Activated CD4-positive, alpha-beta T cell treated with anti-CD3 and anti-CD28 coated beads, Interleukin-2, Interleukin-4, amounts not matched to agents 100 ng/mL and 50 ng/mL, durations not matched to agents 16 hours and 8 hours (primary cell): ENCODE results near the gene TRNP1.

Experiments used
- DNase-seq: peaks from one replicate; pipeline ENCODE4 v3.0.0-alpha.2; 2020; ENCODE audit warnings: low spot score

The TRNP1 gene

GRCh38 chr1:27001570-27002360 lies 8.3 kb downstream of the TRNP1 start:
- no peak for DNase-seq

- DNase-seq, result no peak
Measured at GRCh38 chr1:27003745-27004470, 10.4 kb downstream of the TRNP1 start.

- DNase-seq, result no peak
Measured at GRCh38 chr1:27004471-27005165, 11.1 kb downstream of the TRNP1 start.

- no peak for DNase-seq
Measured at GRCh38 chr1:27005166-27005530, 11.7 kb downstream of the TRNP1 start.

GRCh38 chr1:27005648-27006496 lies 12.4 kb downstream of the TRNP1 start:
- DNase-seq, result no peak

- DNase-seq, result no peak
Measured at GRCh38 chr1:27006683-27007082, 13.2 kb downstream of the TRNP1 start.

- no peak for DNase-seq
Measured at GRCh38 chr1:27007909-27008582, 14.6 kb downstream of the TRNP1 start.

- DNase-seq, result no peak
Measured at GRCh38 chr1:27009601-27010197, 16.2 kb downstream of the TRNP1 start.

GRCh38 chr1:27010226-27010994 lies 16.9 kb downstream of the TRNP1 start:
- DNase-seq, result no peak

GRCh38 chr1:27011058-27011764 lies 17.7 kb downstream of the TRNP1 start:
- no peak for DNase-seq

- DNase-seq, result no peak
Measured at GRCh38 chr1:27011976-27012563, 18.6 kb downstream of the TRNP1 start.

GRCh38 chr1:27015260-27015659 lies 21.8 kb downstream of the TRNP1 start:
- DNase-seq, result no peak

GRCh38 chr1:27016376-27016775 lies 22.9 kb downstream of the TRNP1 start:
- DNase-seq, result no peak

GRCh38 chr1:27017207-27017606 lies 23.7 kb downstream of the TRNP1 start:
- DNase-seq, result no peak

- DNase-seq, result no peak
Measured at GRCh38 chr1:27018316-27018715, 24.8 kb downstream of the TRNP1 start.

GRCh38 chr1:27021354-27022031 lies 28.0 kb downstream of the TRNP1 start:
- no peak for DNase-seq

GRCh38 chr1:27025718-27026117 lies 32.2 kb downstream of the TRNP1 start:
- no peak for DNase-seq
